GM19099 (cell line): ENCODE data around the gene FAM89B.
A peak's percentile ranks its signal among the peaks of the same experiment; 100 is the strongest.

Source experiments
- POLR2A ChIP-seq: IDR thresholded peaks from 3 replicates; pipeline ENCODE4 v1.6.1; 2011; ENCODE audit warnings: low read depth; ENCODE audit not compliant: insufficient read length; ENCODE audit errors: extremely low read depth

Gene FAM89B

DNA sequence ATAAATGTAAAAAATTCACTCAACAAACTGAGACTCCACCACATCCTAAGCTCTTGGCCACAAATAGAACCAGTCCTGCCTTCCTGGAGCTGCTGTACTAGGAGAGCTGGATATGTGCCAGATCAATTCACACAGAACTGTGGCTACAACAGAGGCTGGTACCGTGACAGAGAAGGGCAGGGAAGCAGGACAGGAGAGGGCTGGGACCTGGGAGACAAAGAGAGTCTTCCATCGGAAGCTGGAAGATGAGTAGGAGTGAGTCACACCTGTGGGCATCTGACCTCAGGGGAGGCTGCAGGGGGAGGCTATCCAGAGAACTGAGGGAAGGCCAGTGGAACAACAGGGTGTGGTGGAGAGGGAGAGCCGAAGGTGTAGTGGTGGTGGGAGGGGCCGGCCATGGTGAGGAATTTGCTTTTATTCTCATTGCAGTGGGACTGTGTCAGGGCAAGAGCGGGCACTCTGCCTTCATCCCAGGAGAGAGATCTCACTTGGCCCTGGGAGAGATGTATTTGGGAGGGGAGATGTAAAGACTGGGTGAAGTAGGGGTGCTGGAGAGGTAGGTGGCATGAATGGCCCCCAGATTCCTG, 12.3 kb upstream of the FAM89B start:
- no peak for TF ChIP-seq POLR2A

DNA sequence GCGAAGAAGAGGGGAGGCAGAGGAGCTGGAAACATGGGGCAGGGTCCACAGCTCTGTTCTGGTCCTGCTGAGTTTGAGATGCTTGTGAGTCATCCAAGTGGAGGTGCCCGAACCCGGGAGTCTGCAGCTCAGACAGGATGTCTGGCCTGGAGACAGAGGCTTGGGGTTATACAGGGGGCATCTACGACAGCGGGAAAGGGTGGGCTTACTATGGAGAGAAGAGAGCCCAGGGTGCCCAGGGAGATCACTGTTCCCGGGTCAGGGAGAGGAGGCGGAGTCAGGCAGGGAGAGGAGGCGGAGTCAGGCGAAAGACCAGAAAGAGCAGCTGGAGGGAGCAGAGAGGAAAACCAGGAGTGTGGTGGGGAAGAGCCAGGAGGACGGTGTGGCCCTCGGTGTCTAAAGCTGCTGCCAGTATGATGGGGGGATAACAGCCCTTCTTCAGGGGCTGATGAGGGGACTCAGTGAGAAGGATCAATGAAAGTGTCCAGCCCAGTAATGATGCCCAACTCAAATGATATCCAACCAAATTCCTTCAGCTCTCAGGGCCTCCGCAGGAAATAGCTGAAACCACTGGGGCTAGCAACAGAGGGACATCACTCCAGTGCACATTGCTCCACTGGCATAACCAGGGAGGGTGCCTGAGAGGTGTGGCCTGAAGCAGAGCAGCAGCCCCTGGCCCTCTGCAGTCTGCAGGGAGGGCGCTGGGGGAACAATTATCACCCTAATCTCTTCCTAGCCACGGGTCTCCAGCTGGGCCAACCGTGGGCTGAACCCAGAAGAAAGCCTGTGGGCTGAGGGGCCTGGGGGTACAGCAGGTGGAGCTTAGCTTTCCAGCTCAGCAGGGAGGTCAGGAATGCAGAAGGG, 11.6 kb upstream of the FAM89B start:
- no peak for TF ChIP-seq POLR2A

DNA sequence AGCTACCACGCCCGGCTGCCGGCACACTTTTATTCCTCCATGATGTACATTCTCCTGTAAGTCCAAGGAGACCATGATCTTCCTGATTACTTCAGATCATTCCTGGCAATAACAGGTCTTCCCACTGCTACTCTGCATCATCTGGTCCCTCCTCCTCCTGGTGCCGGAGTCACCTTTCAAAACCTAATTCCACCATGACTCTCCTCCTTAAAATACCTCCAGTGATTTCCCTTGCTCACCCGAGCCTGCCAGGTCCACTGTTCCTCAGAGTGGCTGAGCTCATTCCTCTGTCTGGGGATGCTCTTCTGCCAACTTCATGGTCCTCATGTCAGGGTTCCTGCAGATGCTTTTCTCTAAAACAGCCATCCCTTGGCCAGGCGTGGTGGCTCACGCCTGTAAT, 10.3 kb upstream of the FAM89B start:
- TF ChIP-seq POLR2A, result no peak

DNA sequence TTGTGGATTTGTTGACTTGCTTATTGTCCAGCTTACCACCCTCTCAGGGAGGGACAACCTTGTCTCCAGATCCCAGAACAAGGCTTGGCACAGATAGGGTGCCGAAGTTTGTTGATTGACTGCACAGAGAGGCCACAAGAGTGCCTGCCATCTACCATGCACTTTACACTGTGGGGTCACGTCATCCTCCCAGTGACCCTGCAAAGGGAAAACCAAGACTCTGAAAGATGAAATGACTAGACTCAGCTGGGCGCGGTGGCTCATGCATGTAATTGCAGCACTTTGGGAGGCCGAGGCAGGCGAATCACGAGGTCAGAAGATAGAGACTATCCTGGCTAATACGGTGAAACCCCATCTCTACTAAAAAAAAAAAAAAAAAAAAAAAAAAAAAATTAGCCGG, 9.6 kb upstream of the FAM89B start:
- no peak for TF ChIP-seq POLR2A

DNA sequence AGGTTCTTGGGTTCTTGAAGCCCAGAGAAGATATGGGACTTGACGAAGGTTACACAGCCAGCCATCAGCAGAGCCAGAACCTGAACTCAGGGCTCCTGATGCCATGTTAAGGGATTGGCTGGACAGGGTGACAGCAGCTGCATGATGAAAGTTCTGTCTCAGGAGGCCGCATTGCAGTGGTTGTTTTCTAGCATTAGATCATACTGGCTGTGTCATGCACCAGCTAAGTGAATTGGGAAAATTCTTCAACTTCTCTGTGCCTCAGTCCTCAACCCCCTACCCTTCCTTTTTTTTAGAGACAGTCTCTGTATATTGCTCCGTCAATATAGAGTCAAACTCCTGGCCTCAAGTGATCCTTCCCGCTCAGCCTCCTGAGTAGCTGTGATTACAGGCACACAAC, 8.7 kb upstream of the FAM89B start:
- TF ChIP-seq POLR2A, result no peak

DNA sequence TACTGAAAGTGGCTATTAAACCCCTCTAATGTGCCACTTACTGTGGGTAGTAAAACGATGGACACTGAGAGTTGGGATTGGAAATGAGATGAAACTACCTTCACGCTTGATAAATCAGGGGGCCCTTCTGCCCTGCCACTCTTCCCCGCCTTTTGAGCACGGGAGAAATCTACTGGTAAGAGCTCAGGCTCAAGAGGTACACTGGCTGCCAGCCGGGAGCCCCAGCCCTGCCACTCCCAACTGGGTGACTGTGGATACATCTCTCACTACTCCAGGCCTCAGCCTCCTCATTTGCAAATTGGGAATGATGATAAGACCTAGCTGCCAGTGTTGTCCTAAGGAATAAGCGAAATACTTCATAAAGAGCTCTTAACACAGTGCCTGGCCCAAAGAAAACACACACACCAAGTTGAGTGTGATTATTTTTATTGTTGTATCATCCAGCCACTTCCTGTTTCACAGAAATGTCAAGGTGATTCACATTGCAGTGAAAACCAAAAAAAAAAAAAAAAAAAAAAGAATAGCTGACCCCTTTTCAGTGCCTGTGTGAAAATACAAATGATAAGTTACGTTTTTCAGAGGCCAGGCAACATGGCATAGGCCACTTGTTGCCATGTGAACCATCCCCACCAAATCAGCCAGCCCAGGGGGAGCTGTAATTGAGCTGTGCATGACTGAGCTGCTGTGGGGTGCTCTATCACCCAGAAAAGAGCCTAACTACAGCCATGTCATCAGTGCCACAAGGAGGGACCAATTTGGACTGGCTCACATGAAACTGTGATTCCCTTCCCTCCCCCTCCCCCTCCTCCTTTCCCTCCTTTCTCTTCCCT, 6.5 kb upstream of the FAM89B start:
- TF ChIP-seq POLR2A, result no peak

DNA sequence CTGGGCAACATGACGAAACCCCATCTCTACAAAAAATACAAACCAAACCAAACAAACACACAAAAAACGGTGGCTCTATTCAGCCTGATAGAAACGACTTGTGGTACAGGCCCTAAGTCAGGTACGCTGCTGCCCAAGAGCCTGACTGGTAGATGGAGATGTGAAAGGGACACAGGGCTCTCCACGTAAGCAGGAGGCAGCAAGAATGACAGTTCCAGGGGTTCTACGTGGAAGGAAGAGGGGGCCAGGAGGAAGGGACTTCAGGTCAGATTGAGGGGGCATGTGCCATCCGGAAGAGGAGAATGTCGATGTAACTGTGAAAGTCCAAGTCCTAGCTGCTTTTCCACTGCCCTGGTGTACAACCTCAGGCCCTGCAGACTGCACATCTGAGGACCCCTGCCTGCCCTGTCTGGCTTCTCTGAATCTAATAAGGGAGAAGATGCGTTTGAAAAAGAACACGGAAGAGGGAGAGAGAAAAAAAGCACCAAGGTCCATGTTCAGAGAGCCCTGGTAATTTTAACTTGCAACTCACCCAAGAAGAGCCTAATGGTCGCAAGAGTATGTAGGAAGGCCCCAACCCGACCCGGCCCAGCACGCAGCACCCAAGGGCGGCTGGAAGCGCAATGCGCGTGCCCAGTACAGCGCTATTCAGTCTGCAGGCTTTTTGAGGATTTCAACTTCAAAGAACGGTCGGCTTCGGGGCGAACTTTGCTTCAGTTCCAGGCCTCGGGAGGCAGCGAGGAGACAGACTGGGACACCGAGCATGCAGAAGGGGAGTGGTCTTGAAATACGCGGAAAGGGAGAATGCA, 3.0 kb upstream of the FAM89B start:
- TF ChIP-seq POLR2A, result no peak

DNA sequence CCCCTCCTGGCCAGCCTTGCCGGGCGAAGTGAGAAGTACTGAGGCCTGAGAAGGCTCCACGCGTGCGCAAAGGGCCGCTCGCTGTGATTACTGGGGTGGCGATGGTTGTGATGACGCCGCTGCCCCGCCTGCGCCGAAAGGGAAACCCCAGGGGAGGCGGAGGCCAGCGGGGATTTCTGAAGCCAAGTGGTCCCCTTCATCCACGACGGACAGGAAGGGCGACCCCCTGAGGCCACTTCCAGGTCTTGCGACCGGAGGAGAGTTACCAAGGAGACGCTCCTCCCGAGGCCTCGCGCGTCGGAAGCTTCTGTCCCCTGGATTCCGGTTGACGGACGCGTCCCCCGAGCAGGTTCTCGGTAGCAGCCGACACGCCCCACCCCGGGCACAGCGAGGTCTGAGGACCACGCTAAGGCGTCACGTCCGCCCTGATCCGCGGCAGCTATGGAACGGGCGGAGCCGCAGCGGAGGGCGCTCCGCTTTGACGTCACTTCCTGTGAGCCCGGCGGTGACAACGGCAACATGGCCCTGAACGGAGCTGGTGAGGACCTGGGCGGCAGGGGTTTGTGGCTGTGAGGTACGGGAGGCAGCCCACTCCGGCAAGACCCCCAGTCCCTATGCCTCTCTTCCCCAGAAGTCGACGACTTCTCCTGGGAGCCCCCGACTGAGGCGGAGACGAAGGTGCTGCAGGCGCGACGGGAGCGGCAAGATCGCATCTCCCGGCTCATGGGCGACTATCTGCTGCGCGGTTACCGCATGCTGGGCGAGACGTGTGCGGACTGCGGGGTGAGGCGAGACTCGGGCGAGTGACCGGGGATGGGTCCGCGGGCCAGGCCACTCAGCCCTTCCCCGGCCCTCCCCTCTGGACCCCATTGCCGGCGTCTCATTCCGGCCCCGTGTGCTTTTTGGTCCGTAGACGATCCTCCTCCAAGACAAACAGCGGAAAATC, 2.1 kb upstream of the FAM89B start, which contains the start of gene ZNRD2:
Gene ZNRD2, plus strand, starts transcription at position 505 of the 946 bp plus-strand sequence. Its CDS starts 15 bp downstream, at position 520.
- peak; percentile 75 for TF ChIP-seq POLR2A

DNA sequence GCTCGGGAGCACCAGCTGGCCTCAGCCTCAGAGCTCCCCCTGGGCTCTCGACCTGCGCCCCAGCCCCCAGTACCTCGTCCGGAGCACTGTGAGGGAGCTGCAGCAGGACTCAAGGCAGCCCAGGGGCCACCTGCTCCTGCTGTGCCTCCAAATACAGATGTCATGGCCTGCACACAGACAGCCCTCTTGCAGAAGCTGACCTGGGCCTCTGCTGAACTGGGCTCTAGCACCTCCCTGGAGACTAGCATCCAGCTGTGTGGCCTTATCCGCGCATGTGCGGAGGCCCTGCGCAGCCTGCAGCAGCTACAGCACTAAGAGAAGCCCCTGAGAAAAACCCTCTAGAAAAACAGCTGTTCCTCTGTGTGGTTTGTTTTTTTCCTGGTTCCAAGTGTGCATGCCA, 918 bp upstream of the FAM89B start:
- no peak for TF ChIP-seq POLR2A

DNA sequence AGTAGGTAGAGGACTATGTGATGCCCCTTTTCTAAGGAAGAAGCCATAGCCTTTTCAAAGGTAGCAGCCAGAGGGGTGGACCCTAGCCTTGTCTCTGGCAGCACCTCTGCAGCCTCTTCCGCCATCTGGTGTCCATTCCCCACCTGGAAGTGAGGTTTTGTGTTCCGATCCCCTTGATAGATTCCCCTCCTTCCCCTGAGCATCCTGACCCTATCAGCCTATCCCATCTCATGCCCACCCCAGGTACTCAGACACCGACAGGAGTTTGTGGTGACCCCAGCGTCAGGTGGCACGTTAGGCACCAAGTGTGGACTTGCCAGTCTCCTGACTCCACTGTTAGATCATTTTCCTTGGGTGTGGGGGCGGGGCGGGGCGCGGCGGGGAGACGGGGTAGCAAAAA, 398 bp upstream of the FAM89B start:
- no peak for TF ChIP-seq POLR2A

DNA sequence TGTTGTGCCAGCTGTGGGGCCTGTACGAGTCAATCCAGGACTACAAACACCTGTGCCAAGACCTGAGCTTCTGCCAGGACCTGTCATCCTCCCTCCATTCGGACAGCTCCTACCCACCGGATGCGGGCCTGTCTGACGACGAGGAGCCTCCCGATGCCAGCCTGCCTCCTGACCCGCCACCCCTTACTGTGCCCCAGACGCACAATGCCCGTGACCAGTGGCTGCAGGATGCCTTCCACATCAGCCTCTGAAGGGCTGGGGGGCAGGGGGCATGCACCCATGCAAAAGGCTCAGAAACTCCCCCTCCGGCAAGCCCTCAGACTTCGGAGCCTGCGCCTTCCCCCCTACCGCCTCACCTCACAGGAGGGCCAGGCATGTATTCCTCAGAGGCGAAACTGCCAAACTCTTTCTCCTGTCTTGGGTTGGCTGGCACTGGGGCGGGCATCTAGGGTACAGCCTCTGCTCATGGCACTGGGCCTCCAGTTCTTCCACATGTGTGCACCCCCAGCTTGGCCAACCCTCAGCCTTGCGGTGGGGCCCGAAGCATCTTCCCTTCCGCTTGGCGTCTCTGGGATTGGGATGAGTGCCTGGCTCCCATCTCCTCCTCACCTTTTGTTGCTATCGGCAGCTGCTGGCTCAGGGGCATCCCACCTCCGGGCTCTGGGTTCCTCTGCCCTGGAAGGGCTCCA, 1.2 kb downstream of the FAM89B start:
- TF ChIP-seq POLR2A, result no peak

DNA sequence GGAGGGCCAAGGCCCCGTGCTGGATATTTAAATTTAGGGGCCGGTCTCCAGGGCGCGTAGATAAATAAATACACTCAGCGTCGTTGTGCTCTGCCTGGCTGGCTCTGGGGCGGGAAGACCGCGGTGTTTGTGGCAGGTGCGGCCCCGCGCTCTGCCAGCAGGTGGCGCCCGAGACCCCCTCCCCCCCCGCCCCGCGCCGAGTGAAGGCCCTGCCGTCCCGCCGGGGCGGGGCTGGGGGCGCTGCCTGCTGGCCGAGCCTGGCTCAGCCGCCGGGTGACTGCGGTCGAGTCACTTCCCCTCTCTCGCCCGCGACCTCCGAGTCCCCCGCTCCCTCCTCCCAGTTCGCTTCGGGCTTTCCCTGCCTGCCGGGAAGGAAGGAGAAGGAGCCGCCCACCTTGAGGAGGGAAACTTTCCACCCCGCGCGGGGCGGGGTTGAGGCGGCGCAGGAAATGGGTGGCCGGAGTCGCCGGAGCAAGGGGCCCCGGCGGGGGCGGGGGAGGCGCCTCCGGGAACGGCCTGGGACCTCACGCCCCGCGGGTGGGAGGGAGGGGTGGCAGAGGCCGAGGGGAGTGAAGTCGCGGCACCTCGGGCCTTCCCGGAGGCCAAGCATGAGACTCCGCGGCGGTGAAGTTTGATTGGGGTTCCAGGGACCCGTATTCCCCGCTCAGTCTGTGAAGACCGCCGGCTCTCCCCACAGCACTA, 1.9 kb downstream of the FAM89B start:
- TF ChIP-seq POLR2A, result peak; percentile 15

DNA sequence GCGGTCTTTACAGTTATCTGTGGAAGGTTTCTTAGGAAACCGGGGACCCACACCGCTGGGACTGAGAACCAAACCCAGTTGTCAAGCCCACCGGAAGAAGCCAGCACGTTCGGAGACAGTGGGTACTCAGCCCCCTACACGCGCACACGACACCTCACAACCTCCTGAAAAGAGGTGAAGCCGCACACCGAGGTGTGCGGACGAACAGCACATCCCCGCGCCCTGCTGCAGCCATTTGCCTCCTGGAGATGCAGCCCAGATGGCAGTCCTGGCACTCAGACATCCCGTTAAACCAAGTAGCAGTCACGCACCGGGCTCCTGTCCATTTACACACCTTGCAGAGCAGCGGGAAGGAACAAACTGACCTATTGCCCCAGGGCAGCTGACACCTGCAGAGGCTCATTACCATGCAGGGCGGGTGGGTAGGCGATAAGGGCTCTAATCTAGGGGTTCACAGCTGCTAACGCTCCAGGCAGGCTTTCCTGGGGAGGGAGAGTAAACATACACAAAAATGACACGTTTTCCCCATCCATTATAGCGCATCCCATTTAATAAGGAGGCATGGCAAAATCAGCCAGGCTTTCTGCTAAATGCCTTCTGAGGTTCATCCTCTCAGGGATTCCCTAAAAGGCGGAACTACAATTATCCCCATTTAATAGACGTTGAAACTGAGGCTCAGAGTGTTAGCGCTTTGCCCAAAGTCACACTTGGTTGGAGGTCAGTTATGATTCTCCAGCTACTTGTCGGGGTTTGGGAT, 2.7 kb downstream of the FAM89B start:
- peak; percentile 11 for TF ChIP-seq POLR2A
